Measurements from ENCODE around the gene GCG.

GCG gene

DNA sequence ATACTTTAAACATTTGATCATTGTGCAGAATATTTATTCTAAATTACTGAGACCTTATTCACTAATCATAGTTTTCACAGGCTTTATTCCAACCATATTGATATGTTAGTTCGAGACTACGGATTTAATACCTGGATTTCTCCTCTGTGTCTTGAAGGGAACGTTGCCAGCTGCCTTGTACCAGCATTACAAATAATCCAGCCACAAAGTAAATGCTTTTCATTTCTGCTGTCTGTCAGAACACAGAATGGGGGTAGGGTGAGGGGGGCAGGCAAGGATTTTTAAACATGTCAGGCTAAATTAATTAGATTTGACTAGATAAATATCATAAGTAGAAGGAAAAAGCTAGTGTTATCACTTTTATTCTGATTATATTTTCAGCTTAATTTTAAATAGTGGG lies 3.1 kb downstream of the GCG start:
- no peak for DNase-seq

DNA sequence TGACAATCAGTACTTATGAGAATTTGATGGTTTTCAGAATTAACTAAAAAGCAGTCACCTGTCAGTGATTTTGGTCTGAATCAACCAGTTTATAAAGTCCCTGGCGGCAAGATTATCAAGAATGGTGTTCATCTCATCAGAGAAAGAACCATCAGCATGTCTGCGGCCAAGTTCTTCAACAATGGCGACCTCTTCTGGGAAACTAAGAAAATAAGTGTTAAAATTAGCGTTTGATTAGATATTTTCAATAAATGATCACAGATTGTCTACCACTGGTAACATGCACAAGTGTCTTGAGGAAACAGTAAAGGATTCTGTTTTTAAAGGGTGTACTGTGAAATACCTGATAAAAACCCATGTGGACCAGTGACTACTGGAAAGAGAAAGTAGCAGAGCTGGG lies 8.1 kb downstream of the GCG start:
- DNase-seq: no peak

DNA sequence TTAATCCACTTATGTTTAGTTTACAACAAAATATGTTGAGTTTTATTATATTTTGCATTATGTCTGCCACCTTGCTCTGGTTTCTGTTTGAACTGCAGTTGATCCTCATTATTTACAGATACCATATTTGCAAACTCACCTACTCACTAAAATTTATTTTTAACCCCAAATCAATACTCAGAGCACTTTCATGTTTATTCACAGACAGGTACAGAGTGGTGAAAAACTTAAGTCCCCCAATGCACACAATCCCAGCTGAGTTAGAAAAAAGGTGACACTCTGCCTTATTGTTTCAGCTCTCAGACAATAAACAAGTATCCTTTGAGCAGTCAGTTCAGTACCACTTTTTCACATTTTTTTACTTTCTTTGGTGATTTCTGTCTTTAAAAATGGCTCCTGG lies 13.7 kb downstream of the GCG start:
- DNase-seq: no peak

DNA sequence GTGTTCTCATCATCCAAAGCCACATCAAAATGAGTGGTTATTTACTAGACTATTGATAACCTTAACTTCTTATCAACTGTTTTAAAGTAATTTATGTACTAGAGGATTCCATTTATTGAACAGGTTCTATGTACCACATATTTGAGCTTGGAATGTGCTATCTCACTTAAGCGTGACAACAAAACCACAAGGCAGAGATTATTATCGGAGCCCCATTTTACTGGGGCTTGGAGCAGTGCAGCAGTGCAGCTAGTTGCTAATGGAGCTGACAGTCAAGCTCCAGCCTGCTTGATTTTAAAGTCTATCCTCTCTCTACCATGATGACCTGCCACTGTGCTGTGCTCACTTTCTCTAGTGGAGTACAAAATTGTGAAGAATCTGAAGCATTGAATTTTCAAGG lies 24.6 kb downstream of the GCG start:
- no peak for DNase-seq

DNA sequence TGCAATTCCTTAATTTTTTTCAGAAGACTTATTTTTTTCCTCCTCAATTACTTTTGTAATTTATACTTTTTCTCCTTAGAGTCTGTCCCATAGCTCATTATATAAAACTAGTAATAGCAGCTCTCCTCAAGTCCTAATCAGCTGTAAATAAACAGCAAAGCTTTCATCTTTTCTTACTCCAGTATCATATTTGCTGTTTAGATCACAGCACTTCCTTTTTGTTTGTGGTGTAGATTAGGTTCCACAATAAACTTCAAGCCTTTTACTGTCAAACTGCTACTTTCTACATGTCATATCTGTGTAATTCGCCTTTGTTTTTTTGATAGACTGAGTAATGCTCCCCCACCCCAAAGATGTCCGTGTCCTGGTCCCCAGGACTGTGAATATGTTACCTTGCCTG lies 25.5 kb downstream of the GCG start:
- no peak for DNase-seq

DNA sequence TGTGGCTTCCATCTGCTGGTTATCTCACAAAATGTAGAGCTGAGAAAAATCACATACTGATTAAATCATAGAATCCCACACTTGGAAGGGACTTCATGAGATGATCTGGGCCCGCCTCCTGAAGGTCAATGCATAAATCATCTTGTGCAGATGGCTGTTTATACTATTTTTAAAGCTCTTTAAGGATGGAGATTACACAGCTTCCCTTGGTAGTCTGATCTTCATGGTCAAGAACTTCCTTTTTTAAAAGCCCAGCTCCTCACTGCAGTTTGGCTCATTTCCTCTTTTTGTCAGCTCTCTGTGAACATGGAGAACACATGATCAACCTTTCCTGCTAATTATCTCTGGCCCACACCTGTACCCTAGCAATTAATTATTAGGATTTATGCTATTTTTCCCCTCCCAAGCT lies 25.9 kb downstream of the GCG start:
- no peak for DNase-seq

DNA sequence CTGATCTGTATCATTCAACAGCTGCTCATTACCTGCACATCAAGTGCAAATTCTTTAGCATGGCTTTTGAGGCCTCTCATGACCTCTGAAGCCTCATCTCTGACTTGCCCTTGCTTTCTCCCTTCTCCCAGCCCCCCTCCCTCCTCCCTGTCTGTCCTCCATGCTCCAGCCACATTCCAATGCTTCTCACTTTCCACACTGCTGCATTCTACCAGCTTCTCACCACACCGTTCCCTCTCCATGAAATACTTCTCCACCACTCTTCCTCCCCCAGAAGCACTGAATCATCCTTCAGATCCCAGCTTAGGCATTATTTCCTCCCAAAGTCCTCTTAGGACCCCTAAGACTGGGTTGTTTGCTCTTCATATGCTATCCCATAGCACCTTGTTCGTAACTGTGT lies 26.9 kb downstream of the GCG start:
- no peak for DNase-seq

DNA sequence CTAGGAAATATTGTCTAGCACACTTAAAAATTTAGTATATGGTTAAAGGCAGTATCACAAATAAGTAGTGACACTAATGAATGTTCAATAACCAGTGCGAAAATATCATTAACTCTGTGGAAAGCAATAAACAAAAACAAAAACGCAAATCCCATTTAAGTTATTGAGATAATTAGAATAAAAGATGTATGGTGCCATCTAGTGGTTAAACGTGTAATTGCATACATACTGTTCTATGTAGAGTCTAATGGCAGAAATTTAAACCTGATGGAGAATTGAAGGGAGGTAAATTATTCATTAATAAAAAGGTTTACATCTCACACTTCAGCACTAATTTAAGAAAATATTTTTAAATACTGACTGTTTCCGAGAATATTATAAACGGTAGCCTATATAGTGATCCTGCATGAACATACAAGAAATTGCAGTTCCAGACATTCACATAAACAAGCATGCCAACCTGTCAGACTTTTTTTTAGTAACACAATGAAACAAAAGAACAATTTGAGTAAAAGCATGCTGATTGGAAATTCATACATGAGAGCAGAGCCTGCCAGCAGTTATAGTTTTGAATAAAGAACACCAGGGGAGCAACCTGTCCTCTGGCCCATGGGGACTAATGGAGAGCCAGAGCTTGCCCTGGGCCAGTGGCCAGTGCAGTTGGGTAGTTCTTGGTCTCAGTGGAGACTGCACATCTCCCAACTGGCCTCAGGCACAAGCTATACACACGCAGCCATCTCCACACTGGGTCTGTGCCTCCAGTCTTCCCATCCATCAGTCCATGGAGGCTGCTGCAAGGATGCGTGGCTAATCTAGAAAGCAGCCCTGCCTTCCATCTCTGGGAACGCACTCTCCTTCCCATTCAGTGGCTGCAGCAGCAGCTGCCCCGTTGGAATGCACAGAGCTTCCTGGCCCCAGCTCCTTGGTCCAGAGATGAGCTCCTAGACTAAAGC lies 28.0 kb downstream of the GCG start:
- peak; percentile 73 for DNase-seq

DNA sequence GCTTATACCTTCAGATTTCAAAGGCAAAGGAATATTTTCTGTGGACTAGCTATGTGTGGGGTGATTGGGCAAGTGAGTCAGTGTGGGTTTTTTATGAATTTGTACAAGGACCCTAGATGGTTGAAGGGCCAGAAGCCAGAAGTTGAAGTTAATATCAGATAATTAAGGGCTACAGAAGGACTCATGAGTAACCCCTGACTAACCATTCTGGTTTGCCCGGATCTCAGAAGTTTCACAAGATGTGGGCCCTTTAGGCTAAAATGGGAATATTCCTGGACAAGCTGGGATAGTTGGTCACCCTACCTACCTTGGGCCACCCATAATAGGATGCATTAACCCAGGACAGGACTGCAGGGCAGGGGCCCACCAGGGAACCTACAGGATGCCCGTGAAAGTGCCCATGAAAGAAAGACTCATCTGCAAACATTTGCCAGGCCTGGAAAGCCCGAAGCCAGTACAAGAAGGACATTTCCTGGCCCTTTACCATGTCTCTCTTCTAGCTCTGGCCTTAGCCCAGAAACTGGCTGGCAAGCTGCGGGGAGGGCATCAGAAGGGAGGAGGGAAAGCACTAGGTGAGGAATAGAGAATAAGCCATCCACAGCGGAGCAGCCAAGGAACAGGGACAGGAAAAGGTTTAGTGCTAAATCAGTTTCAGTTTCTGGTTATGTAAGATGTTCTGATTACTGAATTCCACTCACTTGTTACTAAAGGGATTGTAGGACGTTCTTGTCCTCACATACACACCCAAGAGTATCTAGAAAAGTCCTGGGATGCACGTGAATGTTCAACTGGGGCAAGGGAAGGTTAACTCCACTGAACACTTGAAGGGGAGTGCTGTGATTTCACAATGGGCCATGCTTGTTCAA lies 33.6 kb downstream of the GCG start:
- DNase-seq: no peak

DNA sequence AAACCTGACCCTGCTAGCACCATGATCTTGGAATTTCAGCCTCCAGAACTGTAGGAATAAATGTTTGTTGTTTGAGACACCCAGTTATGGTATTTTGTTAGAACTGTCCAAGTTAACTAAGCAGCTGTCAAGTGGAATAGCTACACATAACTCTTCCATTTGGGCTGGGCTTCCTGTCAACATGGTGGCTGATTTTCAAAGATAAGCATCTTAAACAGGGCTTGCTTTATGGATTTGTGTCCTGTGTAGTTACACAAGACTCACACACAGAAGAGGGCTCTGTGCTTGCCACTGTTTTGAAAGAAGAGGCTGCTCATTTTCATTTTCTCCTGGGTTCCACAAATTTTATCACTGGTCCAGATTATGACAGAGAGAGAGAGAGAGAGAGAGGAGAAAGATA lies 35.7 kb downstream of the GCG start:
- no peak for DNase-seq

DNA sequence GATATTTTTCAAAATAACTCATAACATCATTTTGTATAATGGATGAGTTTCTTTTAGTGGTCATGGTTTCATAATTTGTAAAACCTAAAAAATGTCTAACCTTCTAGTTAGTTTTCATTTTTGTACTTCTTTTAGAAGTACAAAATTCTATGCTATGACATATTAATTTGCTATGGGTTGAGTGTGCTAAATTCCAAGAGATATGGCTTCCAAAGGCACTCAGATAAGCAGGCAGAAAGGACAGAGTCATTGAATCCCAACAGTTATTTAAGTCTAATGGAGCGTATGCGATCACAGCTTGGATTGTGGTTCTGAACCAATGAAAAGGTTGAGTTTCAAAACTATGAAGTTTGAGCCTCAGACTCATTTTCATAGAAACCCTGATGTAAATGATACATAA lies 37.0 kb downstream of the GCG start:
- DNase-seq: no peak

DNA sequence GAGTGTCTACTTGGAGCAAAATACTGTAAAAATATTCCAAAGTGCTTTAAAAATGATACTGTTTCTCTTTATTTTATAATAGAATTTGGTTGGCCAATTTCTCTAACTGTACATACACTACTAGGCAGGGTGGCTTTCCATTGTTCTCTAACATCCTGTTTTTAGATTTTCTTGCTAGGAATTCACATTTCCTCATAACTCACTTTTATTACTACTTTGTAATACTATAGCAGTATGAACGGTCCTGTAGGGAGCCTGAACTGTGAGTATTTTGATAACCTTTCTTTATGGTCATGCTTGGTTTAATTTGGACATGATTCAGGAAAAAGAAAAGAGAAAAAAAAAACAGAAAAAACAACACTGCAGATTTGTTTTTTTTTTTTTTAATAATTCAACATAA lies 37.8 kb downstream of the GCG start:
- DNase-seq: no peak

DNA sequence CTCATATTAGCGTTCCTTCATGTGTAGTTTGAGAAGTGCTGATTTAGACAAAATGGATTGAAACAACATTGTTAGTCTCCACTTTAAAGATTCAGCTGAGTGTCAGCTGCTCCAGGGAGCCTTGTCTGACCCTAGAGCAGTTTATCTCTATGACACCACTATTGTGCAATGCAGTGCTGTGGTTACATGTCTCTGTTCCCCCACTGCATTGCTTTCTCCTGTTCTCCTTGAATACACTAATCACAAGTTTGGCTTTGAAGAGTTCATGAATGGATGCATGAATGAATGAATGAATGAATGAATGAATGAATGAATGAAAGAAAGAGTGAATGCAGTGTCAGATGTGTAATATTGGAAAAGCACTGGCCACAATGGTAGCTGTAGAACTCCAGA lies 38.3 kb downstream of the GCG start:
- DNase-seq: no peak

DNA sequence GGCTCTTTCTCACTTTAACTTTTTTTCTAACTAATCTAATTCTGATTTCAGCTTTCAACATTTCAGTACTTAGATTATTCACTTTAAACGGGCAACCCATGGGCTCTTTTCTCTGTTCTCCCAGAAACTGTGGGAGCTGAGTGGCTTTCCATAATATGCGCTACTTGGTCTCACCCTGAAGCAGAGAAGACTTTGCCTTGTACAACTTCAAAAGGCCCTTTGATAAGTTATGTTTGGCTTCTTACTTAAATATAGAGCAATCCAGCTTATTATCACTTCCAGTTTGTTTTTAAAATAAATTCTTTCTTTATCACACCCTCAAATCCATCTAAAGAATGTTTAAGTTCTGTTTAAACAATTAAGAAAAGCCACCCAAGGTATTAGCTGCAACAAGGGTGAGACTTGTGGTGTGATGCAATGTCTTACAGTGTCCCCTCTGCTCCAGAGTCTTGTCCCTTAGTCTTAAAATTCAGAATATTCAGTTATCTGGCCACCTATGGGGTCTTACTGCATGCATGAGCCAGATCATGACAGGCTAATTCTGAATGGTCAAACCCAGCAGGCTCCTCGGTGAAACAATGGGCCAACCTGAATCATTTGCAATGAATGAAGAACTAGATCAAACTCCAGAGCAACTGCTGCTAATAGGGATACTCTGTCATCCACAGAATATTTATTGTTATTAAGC lies 38.8 kb downstream of the GCG start:
- DNase-seq: no peak

DNA sequence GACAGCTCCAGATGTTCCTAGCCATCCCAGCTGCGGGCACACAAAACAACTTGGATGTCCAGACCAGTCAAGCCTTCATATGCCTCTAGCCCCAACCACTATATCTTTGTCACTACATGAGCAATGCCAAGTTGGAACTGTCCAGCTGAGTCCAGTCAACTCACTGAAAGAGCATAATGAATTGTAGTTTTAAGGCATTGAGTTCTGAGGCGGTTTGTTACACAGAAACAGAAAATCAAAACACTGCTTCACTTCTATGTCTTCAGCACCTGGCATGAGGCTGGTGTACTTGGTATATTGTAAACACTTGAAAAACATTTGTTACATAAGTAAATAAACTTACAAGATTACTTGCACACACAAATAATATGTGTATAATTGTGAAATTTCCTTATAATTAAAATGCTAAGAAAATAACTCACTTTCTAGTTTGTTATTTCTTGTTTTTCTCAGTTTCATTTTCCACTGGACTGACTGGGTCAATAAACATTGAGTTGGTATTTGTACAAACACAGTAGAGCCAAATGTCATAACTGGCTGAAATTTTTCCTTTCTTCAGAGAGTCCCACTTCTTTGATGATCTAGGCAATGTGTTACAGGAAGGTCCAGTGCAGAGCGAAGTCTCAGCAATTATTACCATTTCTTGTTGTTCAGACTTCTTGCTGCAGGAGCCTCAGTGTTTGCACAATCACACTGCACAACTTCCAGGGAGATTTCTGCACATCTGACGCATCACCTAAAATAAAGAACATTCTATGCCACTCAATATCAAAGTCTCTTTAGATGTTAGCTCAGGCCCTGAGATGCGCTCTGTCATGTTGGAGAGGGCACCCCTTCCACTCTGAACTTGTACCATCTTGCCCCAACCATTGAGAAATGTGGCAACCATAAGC lies 39.8 kb downstream of the GCG start:
- no peak for DNase-seq

DNA sequence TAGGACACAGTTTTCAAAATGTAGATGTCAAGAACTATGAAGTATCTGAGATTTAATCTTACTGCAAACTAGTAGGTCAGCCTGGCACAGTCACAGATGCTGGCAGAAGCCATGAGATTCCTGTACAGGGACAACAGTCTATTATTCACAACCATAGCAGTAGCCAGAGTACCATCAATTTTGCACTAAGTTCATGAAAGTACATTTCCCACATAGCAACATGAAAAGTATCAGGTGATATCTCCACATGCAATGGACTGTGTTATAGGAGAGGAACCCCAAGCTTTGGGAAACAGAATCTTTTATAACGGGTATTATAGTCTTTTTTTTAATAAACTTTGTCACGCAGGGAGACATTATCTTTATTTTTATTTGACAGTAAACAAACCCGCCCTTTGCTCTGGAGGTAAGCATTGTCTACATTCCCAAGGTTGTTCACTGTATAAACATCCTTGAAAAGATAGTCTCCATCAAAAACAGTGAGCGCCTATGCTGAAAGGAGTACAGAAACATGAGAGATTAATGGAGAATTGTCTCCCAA lies 44.6 kb downstream of the GCG start:
- DNase-seq: no peak

DNA sequence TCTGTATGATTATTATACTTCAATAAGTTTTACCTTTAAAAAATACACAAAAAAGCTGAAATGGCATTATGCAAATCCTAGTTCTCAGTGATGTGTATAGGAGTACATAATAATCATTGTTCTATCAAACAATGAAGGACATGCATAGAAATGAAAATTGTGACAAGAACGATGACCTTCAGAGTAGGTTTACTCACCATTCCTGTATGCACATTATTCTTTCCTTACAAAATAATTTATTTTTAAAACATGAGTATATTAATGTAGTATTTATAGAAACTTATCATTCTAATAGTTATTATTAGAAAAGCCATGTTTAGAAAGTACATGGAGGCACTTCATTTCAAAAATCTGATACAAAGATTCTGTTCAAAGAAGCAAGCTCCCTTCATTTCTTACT lies 45.3 kb downstream of the GCG start:
- no peak for DNase-seq

DNA sequence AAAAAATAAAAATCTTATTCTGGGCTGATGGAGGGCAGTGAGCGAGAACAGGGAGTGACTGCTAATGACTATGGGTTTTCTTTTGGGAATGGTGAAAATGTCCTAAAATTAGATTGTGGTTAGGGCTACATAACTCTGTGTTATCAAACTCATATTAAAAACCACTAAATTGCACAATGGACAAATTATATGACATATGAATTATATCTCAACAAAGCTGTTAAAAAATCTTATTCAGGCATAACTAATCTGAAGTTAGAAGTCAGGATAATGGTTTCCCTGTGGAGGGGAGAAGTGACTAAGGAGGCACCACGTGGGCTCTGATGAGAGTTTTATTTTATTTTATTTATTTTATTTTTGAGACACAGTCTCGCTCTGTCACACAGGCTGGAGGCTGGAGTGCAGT lies 45.9 kb downstream of the GCG start:
- no peak for DNase-seq

DNA sequence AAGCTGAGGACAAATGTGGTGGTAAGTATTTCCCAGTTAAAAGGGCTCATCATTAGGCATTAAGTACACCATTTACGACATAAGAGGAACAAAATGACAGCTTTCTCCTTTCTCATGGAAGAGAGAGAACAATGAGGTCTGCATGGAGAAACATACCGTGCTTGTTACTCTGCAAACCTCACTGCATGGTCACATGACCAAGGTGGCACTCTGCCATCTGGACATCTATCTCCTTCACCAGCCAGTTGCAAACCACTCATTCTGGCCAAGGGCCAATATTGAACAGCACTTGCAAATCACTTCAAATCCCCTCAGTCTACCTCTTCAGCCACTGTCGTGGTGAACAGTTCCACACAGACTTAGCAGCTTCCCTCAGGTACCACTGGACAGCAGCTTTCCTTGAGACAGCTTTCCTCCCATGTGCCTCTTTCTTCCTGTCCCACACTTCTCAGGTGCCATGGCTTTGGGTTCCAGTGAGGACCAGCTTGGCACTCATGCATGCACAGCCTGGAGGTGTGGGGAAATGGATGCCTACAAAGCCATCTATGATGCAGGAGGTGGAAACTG lies 48.5 kb downstream of the GCG start:
- no peak for DNase-seq

DNA sequence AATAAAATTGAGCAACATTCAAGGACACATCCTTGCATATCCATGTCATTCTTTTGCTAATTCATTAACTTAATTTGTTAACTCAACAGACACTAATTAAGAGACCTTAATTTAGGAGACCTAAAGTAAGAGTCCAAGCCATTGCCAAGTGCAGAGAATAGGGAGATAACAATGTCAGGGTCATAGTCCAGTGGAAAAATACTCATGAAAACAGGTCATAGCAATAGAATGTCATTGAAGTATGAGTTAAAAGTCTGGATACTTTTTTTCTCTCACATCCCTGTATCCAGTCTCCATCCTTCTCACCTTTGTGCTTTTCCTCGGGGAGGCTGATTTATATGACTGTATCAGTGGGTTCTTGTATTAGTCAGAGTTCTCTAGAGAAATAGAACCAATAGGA lies 51.5 kb downstream of the GCG start:
- no peak for DNase-seq

DNA sequence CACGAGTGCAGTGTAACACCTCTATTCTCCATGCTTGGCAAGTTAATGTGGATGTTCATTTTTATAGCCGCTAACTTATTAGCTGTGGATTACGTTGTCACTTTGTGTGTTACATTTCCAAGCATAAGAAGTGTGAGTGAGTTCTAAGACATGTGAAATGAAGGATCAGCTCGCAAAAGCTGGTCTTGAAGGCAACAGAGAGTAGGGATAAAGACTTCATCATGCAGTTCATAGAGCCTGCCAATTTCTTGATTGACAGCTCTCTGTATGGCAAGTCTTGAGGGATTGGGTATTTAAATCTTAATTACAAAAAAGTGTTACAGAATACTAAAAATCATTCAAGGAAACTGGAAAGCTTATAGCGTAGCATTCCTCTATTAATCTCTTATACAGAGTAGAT lies 52.2 kb downstream of the GCG start:
- no peak for DNase-seq

Measured in CD4-positive, alpha-beta T cell treated with Interleukin-21 for 1 hour (primary cell).